ENCODE results near the gene DMKN.
"Not testable (repeated sequence)": the region's sequence is repeated elsewhere in the genome, so short reads cannot be mapped to it uniquely, and the experiment has no call there.

DMKN gene

GRCh38 chr19:35497406-35497805 lies 16.0 kb downstream of the DMKN start:
- DNase-seq (ENCODE audit: low read depth, low spot score), result no peak

GRCh38 chr19:35495107-35496064 lies 18.1 kb downstream of the DMKN start:
- no peak for DNase-seq (ENCODE audit: low read depth, low spot score)

- DNase-seq (ENCODE audit: low read depth, low spot score), result no peak
Measured at GRCh38 chr19:35493971-35494370, 19.5 kb downstream of the DMKN start.

- no peak for DNase-seq (ENCODE audit: low read depth, low spot score)
Measured at GRCh38 chr19:35491836-35492360, 21.6 kb downstream of the DMKN start.

- no peak for DNase-seq (ENCODE audit: low read depth, low spot score)
Measured at GRCh38 chr19:35490364-35490763, 23.1 kb downstream of the DMKN start, which contains the start of gene KRTDAP. Gene KRTDAP, minus strand, starts transcription at chr19:35490464. Its CDS starts 22 bp downstream, at chr19:35490442.

- no peak for DNase-seq (ENCODE audit: low read depth, low spot score)
Measured at GRCh38 chr19:35488677-35489076, 24.8 kb downstream of the DMKN start.

GRCh38 chr19:35487656-35488182 lies 25.7 kb downstream of the DMKN start:
- DNase-seq (ENCODE audit: low read depth, low spot score), result no peak

GRCh38 chr19:35486268-35486708 lies 27.2 kb downstream of the DMKN start:
- DNase-seq (ENCODE audit: low read depth, low spot score), result no peak

- DNase-seq (ENCODE audit: low read depth, low spot score), result no peak
Measured at GRCh38 chr19:35484252-35485036, 29.0 kb downstream of the DMKN start.

GRCh38 chr19:35483089-35483488 lies 30.4 kb downstream of the DMKN start:
- no peak for DNase-seq (ENCODE audit: low read depth, low spot score)

GRCh38 chr19:35478794-35479677 lies 34.4 kb downstream of the DMKN start:
- DNase-seq (ENCODE audit: low read depth, low spot score), result no peak

GRCh38 chr19:35476149-35476548 lies 37.3 kb downstream of the DMKN start:
- DNase-seq (ENCODE audit: low read depth, low spot score), result no peak

GRCh38 chr19:35474594-35474993 lies 38.9 kb downstream of the DMKN start:
- DNase-seq (ENCODE audit: low read depth, low spot score), result not testable (repeated sequence)

GRCh38 chr19:35474104-35474503 lies 39.3 kb downstream of the DMKN start:
- DNase-seq (ENCODE audit: low read depth, low spot score), result no peak

- DNase-seq (ENCODE audit: low read depth, low spot score), result no peak
Measured at GRCh38 chr19:35471946-35472345, 41.5 kb downstream of the DMKN start.

- not testable (repeated sequence) for DNase-seq (ENCODE audit: low read depth, low spot score)
Measured at GRCh38 chr19:35471075-35471474, 42.4 kb downstream of the DMKN start.

GRCh38 chr19:35470128-35470527 lies 43.3 kb downstream of the DMKN start:
- DNase-seq (ENCODE audit: low read depth, low spot score), result no peak

GRCh38 chr19:35468637-35469036 lies 44.8 kb downstream of the DMKN start:
- peak; percentile 42 for DNase-seq (ENCODE audit: low read depth, low spot score)

- no peak for DNase-seq (ENCODE audit: low read depth, low spot score)
Measured at GRCh38 chr19:35466259-35466658, 47.2 kb downstream of the DMKN start.

GRCh38 chr19:35462956-35463355 lies 50.5 kb downstream of the DMKN start:
- not testable (repeated sequence) for DNase-seq (ENCODE audit: low read depth, low spot score)

GRCh38 chr19:35462476-35462953 lies 50.9 kb downstream of the DMKN start:
- DNase-seq (ENCODE audit: low read depth, low spot score), result no peak
